ENCODE measurements around the gene PDHB.

Gene PDHB

DNA sequence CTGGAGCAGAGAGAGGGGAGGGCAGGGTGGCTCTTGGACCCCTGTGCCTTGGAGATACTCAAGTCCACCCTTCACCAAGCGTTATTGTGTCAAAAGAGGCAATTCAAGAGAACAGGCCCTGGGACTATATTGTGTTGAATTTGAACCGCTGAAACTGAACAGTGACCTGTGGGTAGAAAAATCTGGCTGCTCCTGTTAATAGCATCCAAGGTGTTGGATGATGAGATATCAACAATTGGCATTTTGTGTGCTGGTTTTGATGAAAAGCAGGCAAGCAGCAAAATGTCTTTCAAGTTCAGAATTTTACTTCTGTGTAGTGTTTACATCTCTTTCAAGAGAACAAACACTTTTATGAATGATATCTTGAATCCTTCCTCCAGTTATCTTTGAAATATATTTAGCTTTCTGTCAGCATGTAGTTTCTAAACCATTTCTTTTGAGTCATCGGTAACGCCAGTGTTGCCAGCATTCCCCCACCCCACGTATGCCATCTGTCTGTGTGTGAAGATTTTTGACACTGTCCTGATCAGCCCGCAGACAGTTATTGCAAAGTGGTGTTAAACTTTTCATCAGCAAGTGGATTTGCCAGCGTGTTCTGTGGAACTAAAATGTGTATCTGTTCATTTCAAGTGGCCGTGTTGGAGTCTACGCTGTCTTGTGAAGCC is 34.8 kb downstream of the PDHB start:
- DNase-seq (ENCODE audit: low spot score) = no peak

DNA sequence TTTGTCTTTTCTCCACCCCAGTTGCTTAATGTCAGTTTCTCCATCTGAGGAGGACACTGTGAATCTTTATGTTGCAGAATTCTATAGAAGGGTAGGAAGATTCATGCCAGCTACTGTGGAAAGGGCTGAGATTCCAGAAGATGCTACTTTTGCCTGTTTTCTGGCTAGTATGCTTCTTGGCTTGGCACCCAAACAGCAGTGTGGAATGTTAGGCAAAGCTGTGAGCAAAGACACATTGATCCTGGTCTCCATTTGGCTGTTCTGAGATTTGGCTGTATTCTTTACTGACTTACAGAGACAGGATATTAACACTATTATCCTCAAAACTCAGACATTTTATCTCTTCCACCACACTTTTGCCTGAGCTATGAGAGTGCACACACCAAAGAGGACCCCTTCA is 39.3 kb downstream of the PDHB start:
- no peak for DNase-seq (ENCODE audit: low spot score)

DNA sequence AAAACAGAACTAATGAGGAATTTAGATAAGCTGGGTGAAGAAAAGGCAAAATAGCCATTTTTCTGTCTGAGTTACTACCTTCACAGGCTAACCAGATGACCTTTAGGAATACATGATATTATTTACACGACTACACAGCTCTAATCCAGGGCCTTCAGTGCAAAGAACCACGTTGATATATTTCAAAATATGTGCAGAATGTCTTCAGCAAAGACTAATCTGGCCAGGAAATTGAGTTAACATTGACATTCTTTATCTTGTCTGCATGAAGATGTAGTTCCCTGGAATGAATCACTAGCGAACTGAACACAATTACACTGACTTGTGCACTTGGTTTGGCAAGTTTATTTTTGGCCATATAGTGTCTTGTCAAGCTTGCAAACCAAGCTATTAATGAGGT is 41.5 kb downstream of the PDHB start:
- no peak for DNase-seq (ENCODE audit: low spot score)

DNA sequence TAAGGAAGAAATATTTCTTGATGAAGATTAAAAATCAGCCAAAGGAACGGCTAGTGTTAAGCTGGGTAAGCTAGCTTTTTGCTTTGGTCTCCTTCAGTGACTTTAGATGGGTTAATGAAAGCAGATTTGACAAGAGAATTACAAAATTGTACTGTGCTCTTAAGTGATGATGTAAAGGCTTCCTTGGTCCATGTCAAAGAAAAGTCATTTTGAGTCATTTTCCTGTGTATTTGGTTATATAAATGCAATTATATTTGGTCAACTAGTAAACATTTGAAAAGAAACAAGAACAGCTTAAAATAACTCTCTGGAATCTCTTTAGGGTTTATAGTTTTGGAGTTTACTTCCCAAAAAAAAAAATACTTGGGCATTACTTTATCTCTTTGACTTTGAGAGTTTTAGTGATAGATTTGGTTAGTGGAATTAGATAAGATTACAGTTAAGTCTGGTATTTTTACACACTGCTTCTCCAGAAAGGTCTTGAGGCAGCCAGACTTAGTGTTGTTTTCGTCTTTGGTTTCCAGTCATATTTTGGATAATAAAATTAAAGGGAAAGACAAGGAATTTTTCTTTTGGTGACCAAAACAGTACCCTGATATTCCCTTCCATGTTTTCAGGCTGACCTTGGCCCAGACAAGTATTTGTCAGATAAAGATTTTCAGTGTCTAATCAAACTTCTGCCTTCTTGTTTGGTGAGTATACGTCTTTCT is 42.3 kb downstream of the PDHB start:
- DNase-seq (ENCODE audit: low spot score) = no peak

DNA sequence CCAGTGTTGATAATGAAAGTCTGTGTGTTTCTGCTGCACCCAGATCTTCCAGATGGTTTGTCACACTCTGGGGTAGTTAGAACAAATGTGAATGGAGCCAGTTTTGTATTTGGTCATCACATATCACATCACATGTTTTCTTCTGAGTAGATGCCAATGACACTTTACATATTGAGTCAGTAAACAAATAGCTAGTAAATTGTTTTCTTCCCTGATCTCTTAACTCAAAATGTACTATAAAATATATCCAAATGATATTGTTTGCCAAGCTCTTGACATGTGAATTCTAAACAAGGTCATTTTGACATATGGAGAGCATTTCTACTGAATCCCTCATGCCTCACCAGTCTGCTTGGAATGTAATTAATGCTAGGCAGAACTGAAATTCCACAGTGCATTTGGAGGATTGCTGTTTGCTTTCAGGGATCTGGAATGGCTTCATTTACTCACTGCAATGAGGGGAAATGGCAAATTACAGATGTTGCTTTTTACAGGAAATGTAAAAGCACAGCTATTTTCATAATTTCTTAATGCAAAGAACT is 45.0 kb downstream of the PDHB start:
- no peak for DNase-seq (ENCODE audit: low spot score)

DNA sequence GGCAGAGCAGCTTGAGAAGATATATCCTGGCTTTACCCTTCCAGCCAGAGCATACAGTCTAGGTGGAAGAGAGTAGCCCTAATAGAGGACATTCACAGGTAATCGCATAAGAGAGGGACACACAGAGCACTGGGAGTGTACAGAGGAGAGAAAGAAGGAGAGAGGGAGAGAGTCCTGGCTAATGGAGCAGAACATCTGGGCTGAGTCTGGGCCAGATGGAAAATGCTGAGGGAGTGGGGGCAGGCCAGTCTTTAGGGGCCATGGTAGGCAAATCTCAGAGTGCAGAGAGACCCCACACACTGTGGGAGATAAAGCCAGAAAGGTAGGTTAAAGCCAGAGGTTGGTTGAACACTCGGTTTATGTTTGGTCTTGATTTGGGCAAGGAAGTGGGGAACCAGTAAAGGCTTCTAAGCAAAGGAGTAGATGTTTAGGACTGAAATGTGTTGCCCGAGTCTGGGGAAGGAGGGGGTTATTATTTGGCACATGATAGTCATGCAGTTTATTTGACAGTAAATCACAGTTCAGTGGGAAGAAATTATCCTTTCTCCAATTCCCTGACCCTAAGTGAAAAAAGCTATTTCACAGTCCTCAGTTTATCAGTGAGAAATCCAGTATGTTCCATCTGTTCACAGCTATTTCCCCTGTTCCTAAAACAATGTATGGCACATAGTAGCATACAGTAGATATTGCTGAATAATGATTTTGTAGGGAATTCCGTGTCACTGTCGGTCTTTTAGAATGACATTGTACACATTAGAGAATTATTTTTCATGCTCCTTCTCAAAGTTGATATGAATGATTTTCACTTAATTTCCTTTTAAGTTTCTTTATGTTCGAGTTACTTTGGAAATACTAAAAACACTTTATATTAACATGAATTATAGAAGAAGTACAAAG is 45.7 kb downstream of the PDHB start:
- DNase-seq (ENCODE audit: low spot score) = no peak

DNA sequence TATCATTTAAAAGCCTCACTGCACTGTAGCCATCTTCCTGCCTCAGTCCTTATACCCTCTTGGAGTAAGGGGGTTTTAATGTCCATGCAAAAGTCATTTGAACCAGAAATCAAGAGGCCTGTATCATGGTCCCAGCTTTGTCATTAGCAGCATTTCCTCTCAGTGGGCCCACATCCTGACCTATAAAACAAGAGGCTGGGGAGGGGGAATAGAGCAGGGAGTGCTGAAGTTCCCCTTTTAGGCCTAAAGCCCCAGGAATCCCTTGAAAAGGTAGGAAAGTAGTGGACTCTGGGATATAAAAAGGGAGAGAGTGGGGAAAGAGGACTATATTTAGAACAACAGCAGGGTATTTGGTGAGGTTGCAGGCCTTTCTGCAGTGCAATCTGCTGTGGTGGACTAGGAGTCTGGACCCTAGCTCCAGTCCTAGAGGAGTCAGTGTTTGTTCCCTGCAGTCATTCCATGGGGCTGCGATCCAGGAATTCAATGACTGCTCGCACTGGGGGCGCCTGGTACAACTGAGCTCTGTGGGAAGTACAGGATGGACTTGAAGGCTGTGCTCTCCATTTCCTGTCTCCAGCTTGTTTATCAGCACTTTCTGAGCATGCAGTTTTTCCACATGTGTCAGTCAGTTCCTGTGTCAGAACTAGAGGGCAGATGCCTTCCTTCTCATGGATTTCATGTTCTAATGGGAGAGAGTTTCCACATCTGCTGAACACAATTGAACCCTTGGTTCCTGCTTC is 46.8 kb downstream of the PDHB start:
- DNase-seq (ENCODE audit: low spot score) = no peak

DNA sequence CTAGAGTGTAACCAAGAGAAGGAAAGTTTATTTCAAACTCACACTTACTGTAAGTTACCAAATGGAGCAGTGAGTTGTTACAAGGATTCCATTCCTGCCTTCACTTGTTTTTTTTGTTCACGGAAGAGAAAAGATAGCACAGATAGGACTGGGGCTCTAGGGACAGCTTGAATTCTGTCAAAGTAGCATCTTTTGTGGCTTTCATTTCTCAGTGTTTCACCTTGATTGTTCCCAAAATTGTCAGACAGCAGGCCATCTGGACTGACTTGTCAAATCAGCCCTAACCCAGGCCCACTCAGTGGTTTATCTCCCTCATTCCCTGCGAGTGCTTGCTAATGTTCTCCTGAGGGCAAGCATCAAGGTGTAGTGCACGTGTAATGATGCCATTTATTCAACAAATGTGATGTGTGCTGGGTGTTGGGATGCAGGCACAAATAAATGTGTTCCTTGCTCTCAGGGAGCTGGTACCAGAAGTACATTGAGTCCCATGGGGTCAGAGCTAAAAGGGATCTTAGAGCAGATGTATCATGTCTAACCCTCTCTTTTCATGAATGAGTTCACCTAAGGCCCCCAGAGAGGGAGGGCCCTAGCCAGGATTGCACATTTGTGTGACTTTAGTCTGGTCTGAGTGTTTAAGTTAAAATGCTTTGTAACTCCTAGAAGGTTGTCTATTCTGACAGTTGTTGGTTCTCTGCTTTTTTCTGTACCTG is 49.1 kb downstream of the PDHB start:
- no peak for DNase-seq (ENCODE audit: low spot score)

DNA sequence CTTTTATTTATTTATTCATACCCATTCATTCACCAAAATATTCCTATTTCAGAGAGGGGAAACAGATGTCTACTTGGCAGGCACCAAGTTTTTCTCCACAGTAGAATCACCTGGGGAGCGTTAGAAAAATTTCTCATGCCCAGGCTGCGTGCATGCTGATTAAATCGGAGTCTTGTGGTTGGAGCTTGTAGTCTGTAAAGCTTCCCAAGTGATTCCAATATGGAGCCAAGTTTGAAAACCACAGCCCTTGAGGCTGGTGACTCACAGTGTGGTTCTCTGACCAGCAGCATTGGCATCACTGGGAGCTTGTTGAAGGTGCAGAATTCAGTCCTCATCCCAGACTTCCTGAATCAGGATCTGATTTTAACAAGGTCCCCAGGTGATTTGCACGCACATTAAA is 49.7 kb downstream of the PDHB start:
- no peak for DNase-seq (ENCODE audit: low spot score)

DNA sequence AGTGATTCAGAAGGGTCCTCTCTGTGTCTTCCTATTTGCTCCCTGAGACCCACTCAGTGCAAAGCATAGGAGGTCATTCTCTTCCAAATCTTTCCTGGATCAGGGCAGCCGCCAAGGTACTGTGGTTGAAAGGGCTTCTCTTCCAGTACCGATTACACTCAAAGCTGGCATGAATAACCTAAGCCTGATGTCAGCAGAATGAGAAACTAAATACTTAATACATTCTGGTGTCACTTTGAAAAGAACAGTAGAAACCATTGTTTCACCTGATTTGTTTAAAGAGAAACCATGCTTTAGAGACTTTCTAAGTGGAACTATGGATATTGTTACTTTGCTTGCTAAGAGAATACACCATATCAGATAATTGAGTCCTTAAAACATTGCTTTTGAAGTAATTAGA is 50.2 kb downstream of the PDHB start:
- DNase-seq (ENCODE audit: low spot score) = no peak

DNA sequence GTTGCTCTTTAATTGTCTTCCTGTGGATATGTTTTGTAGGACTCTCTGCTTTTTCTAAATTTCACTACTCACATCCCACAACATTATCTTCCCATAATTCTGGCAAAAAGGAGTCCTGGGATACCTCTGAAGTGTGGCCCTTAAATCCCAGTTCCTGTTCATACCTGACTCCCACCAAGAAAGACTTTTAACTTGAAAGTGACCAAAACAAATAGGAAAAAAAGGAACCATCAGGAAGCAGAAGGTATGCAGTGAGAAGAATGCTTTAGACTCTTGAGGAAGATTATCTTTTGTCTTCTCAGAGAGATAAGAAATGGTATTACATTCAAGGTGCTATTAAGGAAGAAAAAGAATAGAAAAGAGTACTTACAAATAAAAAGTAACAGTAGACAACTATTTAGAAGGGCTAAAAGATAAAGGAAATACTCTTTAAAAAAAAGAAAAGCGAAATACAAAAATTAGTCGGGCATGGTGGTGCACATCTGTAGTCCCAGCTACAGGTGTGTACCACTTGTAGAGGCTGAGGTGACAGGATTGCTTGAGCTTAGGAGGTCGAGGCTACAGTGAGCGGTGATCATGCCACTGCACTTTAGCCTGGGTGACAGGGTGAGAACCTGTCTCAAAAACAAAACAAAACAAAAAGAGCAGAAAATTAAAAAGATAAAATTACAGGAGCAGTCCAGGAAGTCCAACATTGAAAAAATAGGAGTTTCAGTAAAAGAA is 54.1 kb downstream of the PDHB start:
- DNase-seq (ENCODE audit: low spot score) = no peak

DNA sequence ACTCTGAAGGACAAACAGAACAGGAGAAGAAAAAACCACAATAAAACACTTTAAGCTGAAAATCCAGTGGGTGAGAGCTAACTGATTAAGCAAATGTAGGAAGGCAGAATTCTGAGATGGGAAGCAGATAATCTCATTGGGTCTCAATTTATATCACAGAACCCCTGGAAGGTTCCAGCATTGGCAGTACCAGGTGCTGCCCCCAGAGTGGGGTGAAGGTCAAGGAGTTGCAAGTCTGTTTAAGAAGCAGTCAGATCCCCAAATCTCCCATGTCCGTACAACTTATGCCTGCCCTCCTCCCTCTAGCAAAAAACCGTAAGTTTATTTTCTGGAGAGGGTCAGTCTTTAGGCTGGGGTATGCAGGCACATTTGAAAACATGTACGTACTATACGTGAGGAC is 55.9 kb downstream of the PDHB start:
- DNase-seq (ENCODE audit: low spot score) = no peak

Data from D341Med (cell line).